ENCODE measurements around the gene MAGEF1.
"Not testable (repeated sequence)": the region's sequence is repeated elsewhere in the genome, so short reads cannot be mapped to it uniquely, and the experiment has no call there.

The MAGEF1 gene

DNA sequence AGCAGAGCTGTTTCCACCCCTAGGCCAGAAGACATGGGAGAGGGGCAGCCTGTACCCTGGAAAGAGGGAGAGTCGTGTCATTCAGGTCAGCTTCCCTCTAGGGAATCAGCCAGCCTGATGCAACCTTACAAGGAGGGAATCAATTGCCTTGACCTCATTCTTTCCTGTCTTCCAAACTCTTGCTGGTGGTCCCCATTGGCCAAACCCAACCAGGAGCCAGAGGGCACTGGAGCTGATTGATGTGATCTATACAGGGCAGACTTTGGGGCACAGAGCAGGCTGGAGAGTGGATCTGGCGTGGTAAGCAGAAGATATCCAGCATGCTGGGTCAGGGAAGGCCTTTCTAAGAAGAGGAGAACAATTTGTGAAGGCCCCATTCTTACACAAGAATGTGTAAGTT lies 19.1 kb upstream of the MAGEF1 start:
- TF ChIP-seq, protein P1, sequence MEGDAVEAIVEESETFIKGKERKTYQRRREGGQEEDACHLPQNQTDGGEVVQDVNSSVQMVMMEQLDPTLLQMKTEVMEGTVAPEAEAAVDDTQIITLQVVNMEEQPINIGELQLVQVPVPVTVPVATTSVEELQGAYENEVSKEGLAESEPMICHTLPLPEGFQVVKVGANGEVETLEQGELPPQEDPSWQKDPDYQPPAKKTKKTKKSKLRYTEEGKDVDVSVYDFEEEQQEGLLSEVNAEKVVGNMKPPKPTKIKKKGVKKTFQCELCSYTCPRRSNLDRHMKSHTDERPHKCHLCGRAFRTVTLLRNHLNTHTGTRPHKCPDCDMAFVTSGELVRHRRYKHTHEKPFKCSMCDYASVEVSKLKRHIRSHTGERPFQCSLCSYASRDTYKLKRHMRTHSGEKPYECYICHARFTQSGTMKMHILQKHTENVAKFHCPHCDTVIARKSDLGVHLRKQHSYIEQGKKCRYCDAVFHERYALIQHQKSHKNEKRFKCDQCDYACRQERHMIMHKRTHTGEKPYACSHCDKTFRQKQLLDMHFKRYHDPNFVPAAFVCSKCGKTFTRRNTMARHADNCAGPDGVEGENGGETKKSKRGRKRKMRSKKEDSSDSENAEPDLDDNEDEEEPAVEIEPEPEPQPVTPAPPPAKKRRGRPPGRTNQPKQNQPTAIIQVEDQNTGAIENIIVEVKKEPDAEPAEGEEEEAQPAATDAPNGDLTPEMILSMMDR (IDR thresholded peaks at IDR 0.05; ENCODE audit: control insufficient read depth, extremely low read depth, insufficient read depth): no peak
- DNase-seq (ENCODE audit: low read depth): no peak
- H3K4me3 ChIP-seq (ENCODE audit: low read depth, low read length): no peak overlapping the region

DNA sequence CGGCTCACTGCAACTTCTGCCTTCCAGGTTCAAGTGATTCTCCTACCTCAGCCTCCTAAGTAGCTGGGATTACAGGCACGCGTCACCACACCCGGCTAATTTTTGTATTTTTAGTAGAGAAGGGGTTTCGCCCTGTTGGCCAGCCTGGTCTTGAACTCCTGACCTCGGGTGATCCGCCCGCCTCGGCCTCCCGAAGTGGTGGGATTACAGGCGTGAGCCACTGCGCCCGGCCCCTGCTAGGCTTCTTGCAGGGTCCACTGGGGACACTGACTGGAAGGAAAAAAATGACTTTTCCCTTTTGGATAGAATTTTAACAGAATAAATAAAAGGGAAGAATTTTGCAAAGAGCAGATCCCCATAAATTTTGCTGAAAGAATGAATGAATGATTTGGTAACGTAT lies 17.3 kb upstream of the MAGEF1 start:
- not testable (repeated sequence) for DNase-seq (ENCODE audit: low read depth); H3K4me3 ChIP-seq (ENCODE audit: low read depth, low read length)

DNA sequence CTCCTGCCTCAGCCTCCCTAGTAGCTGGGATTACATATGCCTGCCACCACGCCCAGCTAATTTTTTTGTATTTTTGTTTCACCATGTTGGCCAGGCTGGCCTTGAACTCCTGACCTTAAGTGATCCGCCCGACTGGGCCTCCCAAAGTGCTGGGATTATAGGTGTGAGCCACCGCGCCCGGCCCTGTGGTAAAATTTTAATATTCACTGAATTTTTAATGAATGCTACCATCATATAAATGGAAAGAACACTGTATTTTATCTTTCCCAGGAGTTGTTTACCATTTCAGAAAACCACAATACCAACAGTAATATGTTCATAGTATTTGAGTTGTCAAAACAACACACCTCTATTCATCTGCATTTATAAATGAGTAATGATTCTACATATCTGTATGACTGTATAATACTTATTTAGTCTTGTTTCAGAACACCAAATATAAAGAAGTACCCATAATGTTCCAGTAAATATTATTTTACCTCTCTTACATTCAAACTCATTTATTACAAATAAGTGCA lies 16.2 kb upstream of the MAGEF1 start:
- TF ChIP-seq, protein P1 (IDR thresholded peaks at IDR 0.05; ENCODE audit: control insufficient read depth, extremely low read depth, insufficient read depth): no peak
- DNase-seq (ENCODE audit: low read depth): no peak
- H3K4me3 ChIP-seq (ENCODE audit: low read depth, low read length): no peak overlapping the region

DNA sequence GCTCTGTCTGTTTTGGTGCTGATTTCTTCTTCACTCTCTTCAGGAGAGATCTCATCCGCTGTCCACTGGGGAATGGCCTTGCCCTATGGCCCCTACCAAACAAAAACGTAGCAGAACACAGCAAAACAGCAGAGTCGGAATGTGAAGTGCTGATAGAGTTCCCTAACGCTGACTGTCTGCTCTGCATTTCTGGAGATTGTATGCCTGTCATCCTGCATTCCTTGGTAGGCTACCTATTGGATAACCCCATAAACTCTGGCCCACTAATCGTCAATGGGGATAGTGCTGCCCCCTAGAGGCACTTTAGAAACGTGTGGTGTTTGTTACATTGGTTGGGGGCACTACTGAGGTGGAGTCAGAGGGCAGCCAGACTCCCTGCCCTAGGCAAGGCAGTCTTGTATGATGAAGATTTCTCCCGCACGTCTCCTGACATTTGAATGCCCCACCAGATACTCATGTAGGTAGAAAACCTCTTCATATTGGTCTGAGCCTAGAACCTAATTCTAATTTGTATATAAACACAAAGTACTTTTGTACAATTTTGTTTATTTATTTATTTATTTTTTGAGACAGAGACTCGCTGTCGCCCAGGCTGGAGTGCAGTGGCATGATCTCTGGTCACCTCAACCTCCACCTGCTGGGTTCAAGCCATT lies 15.6 kb upstream of the MAGEF1 start:
- TF ChIP-seq, protein P1 (IDR thresholded peaks at IDR 0.05; ENCODE audit: control insufficient read depth, extremely low read depth, insufficient read depth): peak; percentile 56
- H3K4me3 ChIP-seq (ENCODE audit: low read depth, low read length): no peak overlapping the region
- DNase-seq (ENCODE audit: low read depth): no peak

DNA sequence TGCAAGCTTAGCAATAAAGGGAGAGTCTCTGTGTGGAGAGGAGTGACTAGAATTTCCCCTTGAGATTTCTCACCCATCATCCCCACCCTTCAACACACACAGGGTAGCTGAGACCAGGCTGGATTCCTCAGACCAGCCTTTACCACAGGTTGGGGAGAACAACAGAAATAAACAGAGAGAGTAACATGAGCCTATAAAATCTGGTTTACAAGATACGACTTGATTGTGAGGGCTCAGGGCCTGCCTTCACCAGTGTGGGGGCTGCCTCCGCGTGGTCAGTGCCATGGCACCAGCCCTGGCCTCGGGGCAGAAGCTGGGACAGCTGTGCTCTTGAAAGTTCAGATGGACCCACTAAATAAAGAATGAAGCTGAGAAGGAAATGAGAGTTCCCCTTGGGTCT lies 14.6 kb upstream of the MAGEF1 start:
- no peak for DNase-seq (ENCODE audit: low read depth)
- TF ChIP-seq, protein P1 (IDR thresholded peaks at IDR 0.05; ENCODE audit: control insufficient read depth, extremely low read depth, insufficient read depth): no peak
- H3K4me3 ChIP-seq (ENCODE audit: low read depth, low read length): no peak overlapping the region

DNA sequence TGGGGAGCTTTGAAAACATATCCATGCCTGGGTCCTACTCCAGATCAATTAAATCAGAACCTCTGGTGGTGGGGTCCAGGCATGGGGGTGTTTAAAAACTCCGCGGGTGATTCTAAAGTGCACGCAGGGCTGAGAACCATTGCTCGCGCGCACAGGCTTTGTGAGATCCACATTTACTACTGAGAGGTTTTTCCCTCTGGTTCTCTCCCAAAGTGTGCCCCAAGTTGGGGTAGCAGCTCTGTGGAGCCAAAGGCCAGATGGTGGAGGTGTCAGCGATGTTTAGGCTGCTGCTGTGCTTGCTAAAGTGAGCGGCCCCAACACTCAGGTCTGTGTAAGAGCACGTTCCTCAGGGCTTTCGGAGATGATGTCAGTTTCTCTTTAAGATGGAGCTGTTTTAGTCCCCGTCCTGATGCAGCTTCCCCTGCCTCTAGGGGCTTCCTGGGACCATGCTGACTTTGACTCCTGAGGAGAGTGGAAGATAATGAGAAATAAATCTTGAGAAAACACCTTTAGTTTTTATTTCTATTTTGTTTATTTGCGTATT lies 13.4 kb upstream of the MAGEF1 start:
- H3K4me3 ChIP-seq (ENCODE audit: low read depth, low read length): no peak overlapping the region
- DNase-seq (ENCODE audit: low read depth): no peak
- TF ChIP-seq, protein P1 (IDR thresholded peaks at IDR 0.05; ENCODE audit: control insufficient read depth, extremely low read depth, insufficient read depth): no peak

DNA sequence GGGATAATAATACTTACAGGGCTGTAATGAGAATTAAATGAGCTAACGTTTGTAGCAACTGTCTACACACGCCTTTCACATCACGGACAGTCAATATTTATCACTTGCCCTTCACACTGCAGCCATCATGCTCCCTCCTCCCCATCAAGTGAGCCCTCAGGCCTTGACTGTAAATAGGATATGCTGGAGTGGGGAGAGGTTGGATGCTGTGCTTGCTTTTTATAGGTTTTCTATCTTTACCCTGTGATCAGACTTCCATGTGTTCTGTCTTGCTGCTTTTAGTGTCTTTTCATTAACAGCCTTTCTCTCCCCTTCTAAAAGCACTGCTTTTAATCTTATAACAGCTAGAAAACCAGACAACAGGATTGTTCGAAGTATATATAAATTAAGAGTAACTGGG lies 12.8 kb upstream of the MAGEF1 start:
- TF ChIP-seq, protein P1 (IDR thresholded peaks at IDR 0.05; ENCODE audit: control insufficient read depth, extremely low read depth, insufficient read depth): no peak
- no peak for DNase-seq (ENCODE audit: low read depth)
- no peak overlapping the region for H3K4me3 ChIP-seq (ENCODE audit: low read depth, low read length)
